ENCODE results near the gene GPX3. TPM values are rescaled to one million over a fixed set of nuclear protein-coding genes. Genes with fewer than 3 reads are reported as not detected.

GPX3 gene
- total and polyA plus RNA-seq, 10 donors, result 78.7 to 886 (median 303) TPM

DNA sequence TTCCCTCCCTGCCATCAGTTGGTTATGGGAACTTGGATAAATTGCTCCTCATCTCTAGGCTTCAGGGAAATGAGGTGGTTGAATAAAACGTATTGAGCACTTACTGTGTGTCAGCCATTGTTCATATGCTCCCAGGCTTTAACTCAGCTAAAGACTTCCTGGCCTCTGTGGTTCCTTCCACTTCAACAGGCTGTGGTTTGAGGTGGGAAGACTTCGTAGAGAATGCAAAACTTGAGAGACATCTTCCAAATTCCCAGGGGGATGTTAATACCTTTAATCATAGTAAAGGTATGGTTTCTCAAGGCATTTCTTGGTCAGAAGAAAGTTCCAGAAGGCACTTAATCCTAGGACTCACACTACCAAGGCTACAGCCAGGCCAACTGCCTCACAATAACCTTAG lies 1.5 kb upstream of the GPX3 start:
- Histone ChIP-seq H3K27ac (peak overlapping the region in 1 of 8 donors; percentile 17), H3K4me1 (peaks cover 0 to 73% (median 39%) of the 10 kb centered on the region in 6 donors), H3K4me3 (no peak overlapping the region), H3K9me3 (no peaks in the 10 kb centered on the region), H3K27me3 (replicated peaks in 1 of 7) (peaks cover 0 to 9% (median 0%) of the 10 kb centered on the region in 7 donors), H3K36me3 (peaks cover 0 to 17% (median 0%) of the 10 kb centered on the region in 6 donors)
- TF ChIP-seq POLR2AphosphoS5 (IDR thresholded peaks at IDR 0.05) (no peak), POLR2A (IDR thresholded peaks at IDR 0.05) (no peak)
- TF ChIP-seq, protein P1, sequence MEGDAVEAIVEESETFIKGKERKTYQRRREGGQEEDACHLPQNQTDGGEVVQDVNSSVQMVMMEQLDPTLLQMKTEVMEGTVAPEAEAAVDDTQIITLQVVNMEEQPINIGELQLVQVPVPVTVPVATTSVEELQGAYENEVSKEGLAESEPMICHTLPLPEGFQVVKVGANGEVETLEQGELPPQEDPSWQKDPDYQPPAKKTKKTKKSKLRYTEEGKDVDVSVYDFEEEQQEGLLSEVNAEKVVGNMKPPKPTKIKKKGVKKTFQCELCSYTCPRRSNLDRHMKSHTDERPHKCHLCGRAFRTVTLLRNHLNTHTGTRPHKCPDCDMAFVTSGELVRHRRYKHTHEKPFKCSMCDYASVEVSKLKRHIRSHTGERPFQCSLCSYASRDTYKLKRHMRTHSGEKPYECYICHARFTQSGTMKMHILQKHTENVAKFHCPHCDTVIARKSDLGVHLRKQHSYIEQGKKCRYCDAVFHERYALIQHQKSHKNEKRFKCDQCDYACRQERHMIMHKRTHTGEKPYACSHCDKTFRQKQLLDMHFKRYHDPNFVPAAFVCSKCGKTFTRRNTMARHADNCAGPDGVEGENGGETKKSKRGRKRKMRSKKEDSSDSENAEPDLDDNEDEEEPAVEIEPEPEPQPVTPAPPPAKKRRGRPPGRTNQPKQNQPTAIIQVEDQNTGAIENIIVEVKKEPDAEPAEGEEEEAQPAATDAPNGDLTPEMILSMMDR (IDR thresholded peaks at IDR 0.05 in 8 of 11, conservative IDR thresholded peaks at IDR 0.05 in 3 of 11), result no peak
- WGBS, 5 donors, result 21 to 50% (median 37%) methylated on average over 2 of the region's 2 CpGs
- DNase-seq, result no peak
- intact Hi-C loops (cut with DNase I; ENCODE audit: low total_unique reads), result no loop called here

DNA sequence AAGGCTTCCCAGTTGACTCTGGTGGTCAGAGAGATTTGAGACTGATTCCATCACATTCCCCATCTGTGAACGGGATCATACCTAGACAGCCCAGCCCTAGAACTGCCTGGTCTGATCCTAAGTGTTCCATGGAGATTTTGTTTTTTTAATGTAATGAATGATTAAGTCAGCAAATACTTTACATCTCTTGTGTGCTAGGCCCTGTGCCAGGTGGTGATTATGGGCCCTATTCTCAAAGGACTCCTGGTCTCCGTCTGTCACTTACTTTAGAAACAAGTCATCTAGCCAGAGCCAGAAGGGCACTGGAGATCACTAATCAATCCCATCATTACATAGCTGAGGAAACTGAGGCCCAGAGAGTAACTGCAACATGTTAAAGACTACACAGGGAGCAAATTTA lies 1.1 kb upstream of the GPX3 start:
- no peak for DNase-seq
- peak overlapping the region in 3 of 8 donors; percentile 84 to 88 (median 85) for H3K27ac ChIP-seq
- TF ChIP-seq POLR2AphosphoS5 (IDR thresholded peaks at IDR 0.05) (no peak), POLR2A (IDR thresholded peaks at IDR 0.05) (no peak)
- TF ChIP-seq, protein P1 (IDR thresholded peaks at IDR 0.05 in 8 of 11, conservative IDR thresholded peaks at IDR 0.05 in 3 of 11), result no peak
- intact Hi-C loops (cut with DNase I; ENCODE audit: low total_unique reads), result no loop called here
- peaks cover 0 to 20% (median 0%) of the 10 kb centered on the region in 6 donors for H3K36me3 ChIP-seq
- peaks cover 4 to 78% (median 43%) of the 10 kb centered on the region in 6 donors for H3K4me1 ChIP-seq
- no peak overlapping the region for H3K4me3 ChIP-seq
- 89 to 97% (median 92%) methylated on average over 2 of the region's 2 CpGs for WGBS, 5 donors
- peaks cover 0 to 9% (median 0%) of the 10 kb centered on the region in 7 donors for H3K27me3 ChIP-seq (replicated peaks in 1 of 7)
- H3K9me3 ChIP-seq, result no peaks in the 10 kb centered on the region

DNA sequence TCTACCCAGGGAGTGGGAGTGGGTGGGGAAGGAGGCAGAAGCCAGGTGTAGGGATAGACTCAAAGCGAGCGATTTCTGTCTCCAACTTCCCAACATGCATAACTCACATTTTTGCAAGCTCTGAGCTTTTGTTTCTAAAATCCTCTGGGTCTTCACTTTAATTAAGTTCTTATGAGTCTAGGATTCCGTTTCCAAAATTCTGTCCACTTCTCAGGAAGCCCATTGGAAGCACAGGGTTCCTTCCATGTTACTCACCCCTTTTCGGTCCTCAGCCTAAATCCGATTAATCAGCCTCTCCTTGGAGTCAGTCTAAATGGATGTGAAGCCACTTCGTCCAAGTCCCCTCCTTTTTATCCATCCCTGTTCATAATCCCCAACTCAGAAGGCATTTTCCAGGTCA lies 1.4 kb downstream of the GPX3 start:
- peak overlapping the region in 7 of 8 donors; percentile 82 to 89 (median 85) for H3K27ac ChIP-seq
- H3K4me1 ChIP-seq, result peaks cover 7 to 88% (median 56%) of the 10 kb centered on the region in 6 donors
- peaks cover 0 to 9% (median 0%) of the 10 kb centered on the region in 7 donors for H3K27me3 ChIP-seq (replicated peaks in 1 of 7)
- TF ChIP-seq POLR2A (IDR thresholded peaks at IDR 0.05) (no peak), POLR2AphosphoS5 (IDR thresholded peaks at IDR 0.05) (no peak)
- TF ChIP-seq, protein P1 (IDR thresholded peaks at IDR 0.05 in 8 of 11, conservative IDR thresholded peaks at IDR 0.05 in 3 of 11), result no peak
- no peaks in the 10 kb centered on the region for H3K9me3 ChIP-seq
- 86 to 94% (median 92%) methylated on average over 6 of the region's 6 CpGs for WGBS, 5 donors
- H3K36me3 ChIP-seq, result peaks cover 0 to 44% (median 8%) of the 10 kb centered on the region in 6 donors
- DNase-seq, result no peak
- intact Hi-C loops (cut with DNase I; ENCODE audit: low total_unique reads), result no loop called here
- peak overlapping the region; percentile 2 to 80 (median 54) for H3K4me3 ChIP-seq

DNA sequence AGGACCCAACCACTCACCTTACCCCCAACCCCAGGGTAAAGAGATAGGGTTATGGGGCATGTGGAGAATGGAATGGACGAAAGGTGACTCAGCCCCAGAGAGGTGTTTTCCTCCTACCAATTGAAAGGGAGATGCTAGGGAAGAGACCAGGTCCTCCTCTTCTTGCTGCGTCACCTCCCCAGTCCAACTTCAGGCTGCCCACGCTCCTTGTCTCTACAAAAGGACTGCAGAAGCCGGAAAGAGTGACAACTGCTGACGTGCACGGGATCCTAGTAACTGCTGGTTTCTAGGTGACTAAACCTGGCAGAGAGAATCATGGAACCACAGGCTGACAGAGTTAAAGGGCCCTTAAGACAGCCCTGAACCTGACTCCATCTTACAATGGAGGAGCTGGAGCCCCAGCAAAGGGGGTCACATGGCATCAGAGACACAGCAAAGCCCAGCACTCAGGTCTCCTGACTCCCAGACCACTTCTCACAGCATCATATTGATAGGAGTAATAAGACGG lies 2.2 kb downstream of the GPX3 start:
- Histone ChIP-seq H3K4me3 (peak overlapping the region in 6 of 8 donors; percentile 50 to 80 (median 54)), H3K4me1 (peaks cover 9 to 89% (median 64%) of the 10 kb centered on the region in 6 donors), H3K27me3 (replicated peaks in 1 of 7) (peaks cover 0 to 9% (median 0%) of the 10 kb centered on the region in 7 donors), H3K27ac (peak overlapping the region in 7 of 8 donors; percentile 82 to 89 (median 85)), H3K9me3 (no peaks in the 10 kb centered on the region), H3K36me3 (peaks cover 0 to 53% (median 16%) of the 10 kb centered on the region in 6 donors)
- no peak for DNase-seq
- TF ChIP-seq, protein P1 (IDR thresholded peaks at IDR 0.05 in 8 of 11, conservative IDR thresholded peaks at IDR 0.05 in 3 of 11), result no peak
- TF ChIP-seq POLR2A (IDR thresholded peaks at IDR 0.05) (no peak), POLR2AphosphoS5 (IDR thresholded peaks at IDR 0.05) (no peak)
- 57 to 86% (median 77%) methylated on average over 7 of the region's 7 CpGs for WGBS, 5 donors
- intact Hi-C loops (cut with DNase I; ENCODE audit: low total_unique reads), result no loop called here

All from spleen (tissue), 11 donors.